Suprapubic skin (tissue), 4 donors: Measurements from ENCODE around the gene CERS3. TPM values are rescaled to one million over a fixed set of nuclear protein-coding genes. Genes with fewer than 3 reads are reported as not detected.

Source experiments
- DNase-seq, 2 donors: peaks; one replicate each; pipeline ENCODE4 v3.0.0-alpha.2; 2019; ENCODE audit warnings: low spot score in 2 of 2
- H3K27ac ChIP-seq: fragments of 200-600 bp; sonication (generic); one replicate; pipeline ENCODE4 v1.5.1; 2019
- H3K27me3 ChIP-seq: fragments of 200-600 bp; sonication (generic); one replicate; pipeline ENCODE4 v1.5.1; 2019
- H3K36me3 ChIP-seq: fragments of 200-600 bp; sonication (generic); one replicate; pipeline ENCODE4 v1.5.1; 2019
- H3K4me1 ChIP-seq: fragments of 200-600 bp; sonication (generic); one replicate; pipeline ENCODE4 v1.5.1; 2019
- H3K4me3 ChIP-seq: fragments of 200-600 bp; sonication (generic); one replicate; pipeline ENCODE4 v1.5.1; 2019; ENCODE audit warnings: mild to moderate bottlenecking
- H3K9me3 ChIP-seq: fragments of 200-600 bp; sonication (generic); one replicate; pipeline ENCODE4 v1.5.1; 2019
- EP300 ChIP-seq: sonication (generic); formaldehyde crosslinking; IDR thresholded peaks from one replicate; pipeline ENCODE4 v1.6.1; 2017; ENCODE audit warnings: antibody characterized with exemption
- POLR2A ChIP-seq, 2 donors: fragments of 450-650 bp; IDR thresholded peaks; one replicate each; pipeline ENCODE4 v1.6.1; 2017; ENCODE audit warnings: antibody characterized with exemption in 2 of 2, mild to moderate bottlenecking in 2 of 2, moderate library complexity in 2 of 2
- POLR2AphosphoS5 ChIP-seq, 3 donors: sonication (generic); formaldehyde crosslinking; IDR thresholded peaks; one replicate each; pipeline ENCODE4 v1.6.1; 2017; ENCODE audit warnings: antibody characterized with exemption in 3 of 3
- WGBS: methylation state at CpG from one replicate; pipeline ENCODE4 v1.1.5; 2018; 5-methylcytosine and 5-hydroxymethylcytosine counted together
- total RNA-seq, 4 donors: library from RNA; depleted of rRNA; stranded (reverse); fragments of >200 nt; gene quantifications; one replicate each; pipeline ENCODE4 v1.1.0, GENCODE V29; 2016
- TF ChIP-seq, protein P1 (sequence below), 2 donors: fragments of 200-600 bp in 1 of 2; fragments of 450-650 bp in 1 of 2; sonication (generic) in 1 of 2; IDR thresholded peaks; one replicate each; pipeline ENCODE4 v1.5.1; 2016 to 2019; ENCODE audit warnings: antibody characterized with exemption in 2 of 2, mild to moderate bottlenecking in 1 of 2, moderate library complexity in 1 of 2

CERS3 gene
- total RNA-seq, 4 donors from 2014 or later = 106 to 151 (median 120) TPM

DNA sequence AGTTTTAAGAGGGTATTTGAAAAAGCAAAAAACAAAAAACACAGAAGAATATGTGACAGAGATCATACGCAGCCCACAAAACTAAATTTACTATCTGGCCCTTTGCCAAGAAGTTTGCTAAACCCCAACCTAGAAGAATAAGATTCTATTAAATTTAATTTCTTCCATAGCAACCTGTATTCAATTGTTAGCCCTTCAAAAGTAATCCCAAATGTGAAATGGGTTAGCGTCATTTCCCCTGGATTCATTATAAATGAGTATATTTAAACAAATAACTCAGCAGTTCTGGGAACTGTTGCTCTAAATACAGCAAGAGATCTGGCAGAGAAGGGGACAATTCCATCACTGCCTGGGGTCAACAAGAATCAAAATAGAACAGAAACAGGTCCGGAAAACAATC lies 56.8 kb downstream of the CERS3 start:
- WGBS = 63% methylated on average over 3 of the region's 3 CpGs
- Histone ChIP-seq H3K4me1 (no peaks in the 10 kb centered on the region), H3K4me3 (no peak overlapping the region), H3K27me3 (no peaks in the 10 kb centered on the region), H3K36me3 (peaks cover 8% of the 10 kb centered on the region), H3K9me3 (no peaks in the 10 kb centered on the region), H3K27ac (no peak overlapping the region)
- TF ChIP-seq, protein P1, sequence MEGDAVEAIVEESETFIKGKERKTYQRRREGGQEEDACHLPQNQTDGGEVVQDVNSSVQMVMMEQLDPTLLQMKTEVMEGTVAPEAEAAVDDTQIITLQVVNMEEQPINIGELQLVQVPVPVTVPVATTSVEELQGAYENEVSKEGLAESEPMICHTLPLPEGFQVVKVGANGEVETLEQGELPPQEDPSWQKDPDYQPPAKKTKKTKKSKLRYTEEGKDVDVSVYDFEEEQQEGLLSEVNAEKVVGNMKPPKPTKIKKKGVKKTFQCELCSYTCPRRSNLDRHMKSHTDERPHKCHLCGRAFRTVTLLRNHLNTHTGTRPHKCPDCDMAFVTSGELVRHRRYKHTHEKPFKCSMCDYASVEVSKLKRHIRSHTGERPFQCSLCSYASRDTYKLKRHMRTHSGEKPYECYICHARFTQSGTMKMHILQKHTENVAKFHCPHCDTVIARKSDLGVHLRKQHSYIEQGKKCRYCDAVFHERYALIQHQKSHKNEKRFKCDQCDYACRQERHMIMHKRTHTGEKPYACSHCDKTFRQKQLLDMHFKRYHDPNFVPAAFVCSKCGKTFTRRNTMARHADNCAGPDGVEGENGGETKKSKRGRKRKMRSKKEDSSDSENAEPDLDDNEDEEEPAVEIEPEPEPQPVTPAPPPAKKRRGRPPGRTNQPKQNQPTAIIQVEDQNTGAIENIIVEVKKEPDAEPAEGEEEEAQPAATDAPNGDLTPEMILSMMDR (IDR thresholded peaks at IDR 0.05) = no peak
- TF ChIP-seq POLR2A (IDR thresholded peaks at IDR 0.05) = no peak
- TF ChIP-seq EP300 = no peak
- no peak for TF ChIP-seq POLR2AphosphoS5 (IDR thresholded peaks at IDR 0.05)
- DNase-seq = no peak

DNA sequence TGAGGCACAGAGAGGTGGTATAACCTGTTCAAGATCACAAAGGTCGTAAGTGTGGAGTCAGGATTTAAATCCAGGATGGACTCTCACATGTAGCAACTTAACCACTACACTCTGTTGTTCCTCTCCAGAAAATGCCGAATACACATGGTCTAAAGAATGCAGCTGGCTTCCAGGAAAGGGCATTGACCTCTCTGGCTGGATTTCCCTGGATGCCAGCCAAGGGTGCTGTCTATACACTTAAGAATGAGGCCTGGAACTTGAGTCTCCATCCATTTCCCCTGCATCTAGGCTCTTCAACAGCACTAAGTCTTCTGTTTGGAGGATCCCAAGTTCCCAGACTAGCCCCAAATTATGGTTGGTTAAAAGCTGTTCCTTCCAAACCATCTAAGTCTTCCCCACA lies 60.5 kb downstream of the CERS3 start:
- Histone ChIP-seq H3K4me3 (no peak overlapping the region), H3K36me3 (no peaks in the 10 kb centered on the region), H3K27ac (no peak overlapping the region), H3K4me1 (no peaks in the 10 kb centered on the region), H3K9me3 (no peaks in the 10 kb centered on the region), H3K27me3 (no peaks in the 10 kb centered on the region)
- no peak for DNase-seq
- whole genome bisulfite sequencing = 57% methylated on average over 2 of the region's 2 CpGs
- TF ChIP-seq EP300 (no peak), POLR2A (IDR thresholded peaks at IDR 0.05) (no peak), POLR2AphosphoS5 (IDR thresholded peaks at IDR 0.05) (no peak)
- TF ChIP-seq, protein P1 (IDR thresholded peaks at IDR 0.05) = no peak

GRCh38 chr15:100466073-100466472 lies 62.7 kb downstream of the CERS3 start:
- Histone ChIP-seq H3K4me1 (no peaks in the 10 kb centered on the region), H3K9me3 (no peaks in the 10 kb centered on the region), H3K27me3 (no peaks in the 10 kb centered on the region), H3K36me3 (no peaks in the 10 kb centered on the region), H3K27ac (no peak overlapping the region), H3K4me3 (no peak overlapping the region)
- 58% methylated on average over 4 of the region's 4 CpGs for WGBS
- no peak for TF ChIP-seq POLR2AphosphoS5 (IDR thresholded peaks at IDR 0.05)
- no peak for TF ChIP-seq POLR2A (IDR thresholded peaks at IDR 0.05)
- TF ChIP-seq, protein P1 (IDR thresholded peaks at IDR 0.05) = no peak
- no peak for TF ChIP-seq EP300
- no peak for DNase-seq

DNA sequence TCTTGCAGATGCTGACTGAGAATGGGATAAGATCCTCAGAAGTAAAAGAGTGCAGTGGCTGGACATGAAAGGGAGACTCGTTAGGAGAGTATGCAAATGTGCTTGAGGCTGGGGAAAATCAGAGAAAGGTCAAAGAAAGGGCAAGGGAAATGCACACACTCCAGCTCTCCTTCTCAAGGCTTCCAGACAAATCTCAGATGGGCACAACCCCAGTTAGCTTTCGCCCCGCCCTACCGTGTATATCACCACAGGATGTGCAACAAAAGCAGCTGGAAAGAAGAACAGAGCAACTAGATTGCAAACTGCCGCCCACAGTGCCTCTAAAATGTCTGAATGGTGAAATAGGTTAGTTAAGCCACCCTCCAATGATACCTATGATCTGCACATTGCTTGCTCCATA lies 63.9 kb downstream of the CERS3 start:
- no peak overlapping the region for H3K27ac ChIP-seq
- no peak overlapping the region for H3K4me3 ChIP-seq
- H3K4me1 ChIP-seq = no peaks in the 10 kb centered on the region
- no peaks in the 10 kb centered on the region for H3K9me3 ChIP-seq
- DNase-seq = no peak
- H3K36me3 ChIP-seq = no peaks in the 10 kb centered on the region
- H3K27me3 ChIP-seq = no peaks in the 10 kb centered on the region
- 46% methylated on average over 5 of the region's 5 CpGs for WGBS
- TF ChIP-seq POLR2A (IDR thresholded peaks at IDR 0.05) (no peak), POLR2AphosphoS5 (IDR thresholded peaks at IDR 0.05) (no peak), EP300 (no peak)

- H3K27me3 ChIP-seq = no peaks in the 10 kb centered on the region
- H3K4me1 ChIP-seq = no peaks in the 10 kb centered on the region
- no peak overlapping the region for H3K4me3 ChIP-seq
- no peaks in the 10 kb centered on the region for H3K36me3 ChIP-seq
- TF ChIP-seq POLR2AphosphoS5 (IDR thresholded peaks at IDR 0.05) (no peak), POLR2A (IDR thresholded peaks at IDR 0.05) (no peak), EP300 (no peak)
- TF ChIP-seq, protein P1 (IDR thresholded peaks at IDR 0.05) = no peak
- H3K27ac ChIP-seq = peak overlapping the region; percentile 16
- 63% methylated on average over 3 of the region's 3 CpGs for WGBS
- H3K9me3 ChIP-seq = no peaks in the 10 kb centered on the region
- DNase-seq = no peak
These were observed 64.5 kb downstream of the CERS3 start for GRCh38 chr15:100464256-100464655.

DNA sequence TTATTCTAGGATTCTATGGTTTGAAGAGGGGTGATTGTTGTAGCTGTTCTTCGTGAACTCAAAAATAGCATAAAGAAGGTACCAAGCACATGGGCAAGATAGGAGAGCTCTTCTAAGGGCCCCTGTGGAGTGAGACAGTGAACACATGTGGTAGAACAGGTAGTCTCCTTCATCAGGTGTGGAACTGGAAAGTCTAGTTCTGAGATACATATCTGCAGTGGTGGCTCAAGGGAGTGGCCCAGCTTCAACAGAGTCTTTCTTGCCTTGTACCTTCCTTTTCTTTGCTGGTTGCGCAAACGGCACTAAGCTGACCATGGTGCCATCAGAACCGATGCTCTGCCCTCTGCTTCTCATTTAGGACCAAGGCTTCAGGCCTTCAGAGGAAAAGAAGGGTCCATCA lies 65.2 kb downstream of the CERS3 start:
- no peaks in the 10 kb centered on the region for H3K4me1 ChIP-seq
- H3K36me3 ChIP-seq = no peaks in the 10 kb centered on the region
- WGBS = 53% methylated on average over 4 of the region's 4 CpGs
- peaks cover 6% of the 10 kb centered on the region for H3K9me3 ChIP-seq
- H3K27ac ChIP-seq = peak overlapping the region; percentile 16
- TF ChIP-seq EP300 = no peak
- TF ChIP-seq, protein P1 (IDR thresholded peaks at IDR 0.05) = no peak
- TF ChIP-seq POLR2AphosphoS5 (IDR thresholded peaks at IDR 0.05) = no peak
- no peak for TF ChIP-seq POLR2A (IDR thresholded peaks at IDR 0.05)
- no peak overlapping the region for H3K4me3 ChIP-seq
- no peaks in the 10 kb centered on the region for H3K27me3 ChIP-seq
- no peak for DNase-seq
